GM23338 (cell line): ENCODE results near the gene RGL1. TPM values are rescaled to one million over a fixed set of nuclear protein-coding genes. Genes with fewer than 3 reads are reported as not detected.

ENCODE experiments used
- ATAC-seq: fragments of 200-7000 bp; cut with Tn5 transposase; 3 replicates; pipeline ENCODE4 v1.9.1; 2020
- DNase-seq: peaks from one replicate; pipeline ENCODE4 v3.0.0-alpha.2; 2015; ENCODE audit warnings: low spot score
- H2AFZ ChIP-seq: fragments of 200-600 bp; sonication (generic); 2 replicates; pipeline ENCODE4 v1.8.0; 2016; ENCODE audit warnings: antibody characterized with exemption, mild to moderate bottlenecking, moderate library complexity
- H3F3A ChIP-seq: fragments of 200-600 bp; sonication (generic); replicated peaks from 2 replicates; pipeline ENCODE4 v1.8.0; 2017; ENCODE audit warnings: antibody characterized with exemption, mixed run types, low read depth
- H3K27ac ChIP-seq: fragments of 200-600 bp; sonication (generic); 2 replicates; pipeline ENCODE4 v1.6.1; 2016; ENCODE audit warnings: low read depth
- H3K27me3 ChIP-seq: fragments of 200-600 bp; sonication (generic); 2 replicates; pipeline ENCODE4 v1.8.0; 2016; ENCODE audit warnings: mild to moderate bottlenecking, mixed run types, moderate library complexity; ENCODE audit not compliant: insufficient read depth
- H3K36me3 ChIP-seq: fragments of 200-600 bp; sonication (generic); 2 replicates; pipeline ENCODE4 v1.8.0; 2016; ENCODE audit warnings: mild to moderate bottlenecking; ENCODE audit not compliant: insufficient read depth
- H3K4me1 ChIP-seq: fragments of 200-600 bp; sonication (generic); 2 replicates; pipeline ENCODE4 v1.8.0; 2016; ENCODE audit warnings: mild to moderate bottlenecking, moderate library complexity; ENCODE audit not compliant: insufficient read depth
- H3K4me2 ChIP-seq: fragments of 200-600 bp; sonication (generic); 2 replicates; pipeline ENCODE4 v1.7.1; 2017; ENCODE audit warnings: mixed run types
- H3K4me3 ChIP-seq: fragments of 200-600 bp; sonication (generic); 2 replicates; pipeline ENCODE4 v1.6.1; 2016; ENCODE audit warnings: mixed run types
- H3K79me2 ChIP-seq: fragments of 200-600 bp; sonication (generic); replicated peaks from 2 replicates; pipeline ENCODE4 v1.8.0; 2017; ENCODE audit warnings: mild to moderate bottlenecking; ENCODE audit not compliant: insufficient read depth
- H3K9me2 ChIP-seq: fragments of 200-600 bp; sonication (generic); 2 replicates; pipeline ENCODE4 v1.8.0; 2017; ENCODE audit not compliant: insufficient read depth
- H4K20me1 ChIP-seq: fragments of 200-600 bp; sonication (generic); replicated peaks from 2 replicates; pipeline ENCODE4 v1.8.0; 2017; ENCODE audit warnings: mild to moderate bottlenecking; ENCODE audit not compliant: insufficient read depth
- H3K27ac Mint-ChIP-seq: 2 replicates; pipeline ENCODE4 v1.8.0; 2020; ENCODE audit warnings: inconsistent platforms, mild to moderate bottlenecking, moderate library complexity, mixed read lengths
- H3K27me3 Mint-ChIP-seq: 3 replicates; pipeline ENCODE4 v1.8.0; 2022; ENCODE audit warnings: low read depth, mild to moderate bottlenecking, moderate library complexity, mixed read lengths, inconsistent platforms; ENCODE audit not compliant: insufficient read depth, poor library complexity
- H3K36me3 Mint-ChIP-seq: 3 replicates; pipeline ENCODE4 v1.8.0; 2021; ENCODE audit warnings: low read depth, mild to moderate bottlenecking, inconsistent platforms, moderate library complexity, mixed read lengths
- H3K4me1 Mint-ChIP-seq: 3 replicates; pipeline ENCODE4 v1.8.0; 2020; ENCODE audit warnings: mild to moderate bottlenecking, inconsistent platforms, mixed read lengths
- H3K4me3 Mint-ChIP-seq: 3 replicates; pipeline ENCODE4 v1.8.0; 2021; ENCODE audit warnings: moderate library complexity, mild to moderate bottlenecking, inconsistent platforms, mixed read lengths
- H3K9me3 Mint-ChIP-seq: 3 replicates; pipeline ENCODE4 v1.8.0; 2020; ENCODE audit warnings: moderate library complexity, mild to moderate bottlenecking, inconsistent platforms, mixed read lengths
- CREB1 ChIP-seq: fragments of 250-450 bp; sonication (Bioruptor Pico); IDR thresholded peaks from 2 replicates; pipeline ENCODE4 v1.5.0; 2020; ENCODE audit warnings: low read depth, mild to moderate bottlenecking, moderate library complexity
- JUNB ChIP-seq: IDR thresholded peaks from one replicate; pipeline ENCODE4 v1.6.1; 2016; ENCODE audit warnings: antibody characterized with exemption; ENCODE audit not compliant: unreplicated experiment
- NANOG ChIP-seq: IDR thresholded peaks from 2 replicates; pipeline ENCODE4 v1.6.1; 2016; ENCODE audit warnings: antibody characterized with exemption, borderline replicate concordance
- POLR2AphosphoS5 ChIP-seq: IDR thresholded peaks from 2 replicates; pipeline ENCODE4 v1.6.1; 2016; ENCODE audit warnings: antibody characterized with exemption, low read depth
- STAT1 ChIP-seq: IDR thresholded peaks from one replicate; pipeline ENCODE4 v1.6.1; 2016; ENCODE audit warnings: antibody characterized with exemption; ENCODE audit not compliant: unreplicated experiment
- ZNF114 ChIP-seq: fragments of 250-450 bp; sonication (Bioruptor Pico); IDR thresholded peaks from 2 replicates; pipeline ENCODE4 v1.5.0; 2020; ENCODE audit warnings: mild to moderate bottlenecking, moderate library complexity
- ZNF331 ChIP-seq: fragments of 250-450 bp; sonication (Bioruptor Pico); IDR thresholded peaks from 2 replicates; pipeline ENCODE4 v1.5.0; 2020; ENCODE audit warnings: low read depth, mild to moderate bottlenecking, moderate library complexity
- polyA plus RNA-seq: library from polyadenylated mRNA; unstranded; fragments of >200 nt; fragmentation: Nextera tagmentation; extraction: Ambion mirVana; gene quantifications from 2 replicates; pipeline ENCODE4 v1.2.1, GENCODE V29; 2016
- total RNA-seq: library from RNA; depleted of rRNA; stranded (reverse); fragments of >200 nt; shearing (Covaris generic); gene quantifications from 2 replicates; pipeline ENCODE4 v1.2.3, GENCODE V29; 2014
- TF ChIP-seq, protein P1 (sequence below): IDR thresholded peaks from one replicate; pipeline ENCODE4 v1.6.1; 2018; ENCODE audit warnings: antibody characterized with exemption; ENCODE audit not compliant: unreplicated experiment
- TF ChIP-seq, protein P2 (sequence below), 2 experiments: fragments of 200-600 bp in 1 of 2; sonication (generic) in 1 of 2; conservative IDR thresholded peaks; 2 replicates each; pipeline versions ENCODE4 v1.5.1 to v1.6.1; 2016 to 2017; ENCODE audit warnings: antibody characterized with exemption in 2 of 2, low read depth in 2 of 2, mild to moderate bottlenecking in 2 of 2, moderate library complexity in 1 of 2
- TF ChIP-seq, protein P3 (sequence below): IDR thresholded peaks from 2 replicates; pipeline ENCODE4 v1.6.1; 2016; ENCODE audit warnings: antibody characterized with exemption

The RGL1 gene
- total and polyA plus RNA-seq, 2 experiments from 2014 or later: 0.91 to 2.6 TPM

DNA sequence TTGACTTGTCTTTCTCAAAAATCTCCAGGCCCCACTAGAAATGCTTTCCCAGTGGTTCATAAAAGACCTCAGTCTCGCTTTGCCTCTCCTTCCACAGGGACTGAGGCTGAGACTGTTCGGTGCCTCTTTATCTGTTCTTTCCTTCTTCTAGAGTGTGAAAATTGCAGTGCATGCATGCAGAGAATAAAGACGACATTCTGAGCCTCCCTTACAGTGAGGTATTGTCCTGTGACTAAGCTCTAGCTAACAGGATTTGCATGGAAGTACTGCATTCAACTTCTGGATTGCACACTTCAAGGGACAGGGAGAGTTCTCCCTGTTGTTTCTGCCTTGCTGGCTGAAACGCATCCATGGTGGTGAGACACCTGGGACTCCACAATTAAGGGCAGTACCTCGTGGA is 163.5 kb downstream of the RGL1 start (continued):
- TF ChIP-seq, protein P1, sequence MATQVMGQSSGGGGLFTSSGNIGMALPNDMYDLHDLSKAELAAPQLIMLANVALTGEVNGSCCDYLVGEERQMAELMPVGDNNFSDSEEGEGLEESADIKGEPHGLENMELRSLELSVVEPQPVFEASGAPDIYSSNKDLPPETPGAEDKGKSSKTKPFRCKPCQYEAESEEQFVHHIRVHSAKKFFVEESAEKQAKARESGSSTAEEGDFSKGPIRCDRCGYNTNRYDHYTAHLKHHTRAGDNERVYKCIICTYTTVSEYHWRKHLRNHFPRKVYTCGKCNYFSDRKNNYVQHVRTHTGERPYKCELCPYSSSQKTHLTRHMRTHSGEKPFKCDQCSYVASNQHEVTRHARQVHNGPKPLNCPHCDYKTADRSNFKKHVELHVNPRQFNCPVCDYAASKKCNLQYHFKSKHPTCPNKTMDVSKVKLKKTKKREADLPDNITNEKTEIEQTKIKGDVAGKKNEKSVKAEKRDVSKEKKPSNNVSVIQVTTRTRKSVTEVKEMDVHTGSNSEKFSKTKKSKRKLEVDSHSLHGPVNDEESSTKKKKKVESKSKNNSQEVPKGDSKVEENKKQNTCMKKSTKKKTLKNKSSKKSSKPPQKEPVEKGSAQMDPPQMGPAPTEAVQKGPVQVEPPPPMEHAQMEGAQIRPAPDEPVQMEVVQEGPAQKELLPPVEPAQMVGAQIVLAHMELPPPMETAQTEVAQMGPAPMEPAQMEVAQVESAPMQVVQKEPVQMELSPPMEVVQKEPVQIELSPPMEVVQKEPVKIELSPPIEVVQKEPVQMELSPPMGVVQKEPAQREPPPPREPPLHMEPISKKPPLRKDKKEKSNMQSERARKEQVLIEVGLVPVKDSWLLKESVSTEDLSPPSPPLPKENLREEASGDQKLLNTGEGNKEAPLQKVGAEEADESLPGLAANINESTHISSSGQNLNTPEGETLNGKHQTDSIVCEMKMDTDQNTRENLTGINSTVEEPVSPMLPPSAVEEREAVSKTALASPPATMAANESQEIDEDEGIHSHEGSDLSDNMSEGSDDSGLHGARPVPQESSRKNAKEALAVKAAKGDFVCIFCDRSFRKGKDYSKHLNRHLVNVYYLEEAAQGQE: no peak
- TF ChIP-seq, protein P2, sequence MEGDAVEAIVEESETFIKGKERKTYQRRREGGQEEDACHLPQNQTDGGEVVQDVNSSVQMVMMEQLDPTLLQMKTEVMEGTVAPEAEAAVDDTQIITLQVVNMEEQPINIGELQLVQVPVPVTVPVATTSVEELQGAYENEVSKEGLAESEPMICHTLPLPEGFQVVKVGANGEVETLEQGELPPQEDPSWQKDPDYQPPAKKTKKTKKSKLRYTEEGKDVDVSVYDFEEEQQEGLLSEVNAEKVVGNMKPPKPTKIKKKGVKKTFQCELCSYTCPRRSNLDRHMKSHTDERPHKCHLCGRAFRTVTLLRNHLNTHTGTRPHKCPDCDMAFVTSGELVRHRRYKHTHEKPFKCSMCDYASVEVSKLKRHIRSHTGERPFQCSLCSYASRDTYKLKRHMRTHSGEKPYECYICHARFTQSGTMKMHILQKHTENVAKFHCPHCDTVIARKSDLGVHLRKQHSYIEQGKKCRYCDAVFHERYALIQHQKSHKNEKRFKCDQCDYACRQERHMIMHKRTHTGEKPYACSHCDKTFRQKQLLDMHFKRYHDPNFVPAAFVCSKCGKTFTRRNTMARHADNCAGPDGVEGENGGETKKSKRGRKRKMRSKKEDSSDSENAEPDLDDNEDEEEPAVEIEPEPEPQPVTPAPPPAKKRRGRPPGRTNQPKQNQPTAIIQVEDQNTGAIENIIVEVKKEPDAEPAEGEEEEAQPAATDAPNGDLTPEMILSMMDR (conservative IDR thresholded peaks at IDR 0.05; ENCODE audit: low read depth in 2 of 2): no peak
- TF ChIP-seq, protein P3, sequence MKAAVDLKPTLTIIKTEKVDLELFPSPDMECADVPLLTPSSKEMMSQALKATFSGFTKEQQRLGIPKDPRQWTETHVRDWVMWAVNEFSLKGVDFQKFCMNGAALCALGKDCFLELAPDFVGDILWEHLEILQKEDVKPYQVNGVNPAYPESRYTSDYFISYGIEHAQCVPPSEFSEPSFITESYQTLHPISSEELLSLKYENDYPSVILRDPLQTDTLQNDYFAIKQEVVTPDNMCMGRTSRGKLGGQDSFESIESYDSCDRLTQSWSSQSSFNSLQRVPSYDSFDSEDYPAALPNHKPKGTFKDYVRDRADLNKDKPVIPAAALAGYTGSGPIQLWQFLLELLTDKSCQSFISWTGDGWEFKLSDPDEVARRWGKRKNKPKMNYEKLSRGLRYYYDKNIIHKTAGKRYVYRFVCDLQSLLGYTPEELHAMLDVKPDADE: no peak
- no peak for TF ChIP-seq POLR2AphosphoS5
- no peak for TF ChIP-seq CREB1 (CRISPR knock-in tag)
- TF ChIP-seq NANOG: no peak
- TF ChIP-seq JUNB: no peak

DNA sequence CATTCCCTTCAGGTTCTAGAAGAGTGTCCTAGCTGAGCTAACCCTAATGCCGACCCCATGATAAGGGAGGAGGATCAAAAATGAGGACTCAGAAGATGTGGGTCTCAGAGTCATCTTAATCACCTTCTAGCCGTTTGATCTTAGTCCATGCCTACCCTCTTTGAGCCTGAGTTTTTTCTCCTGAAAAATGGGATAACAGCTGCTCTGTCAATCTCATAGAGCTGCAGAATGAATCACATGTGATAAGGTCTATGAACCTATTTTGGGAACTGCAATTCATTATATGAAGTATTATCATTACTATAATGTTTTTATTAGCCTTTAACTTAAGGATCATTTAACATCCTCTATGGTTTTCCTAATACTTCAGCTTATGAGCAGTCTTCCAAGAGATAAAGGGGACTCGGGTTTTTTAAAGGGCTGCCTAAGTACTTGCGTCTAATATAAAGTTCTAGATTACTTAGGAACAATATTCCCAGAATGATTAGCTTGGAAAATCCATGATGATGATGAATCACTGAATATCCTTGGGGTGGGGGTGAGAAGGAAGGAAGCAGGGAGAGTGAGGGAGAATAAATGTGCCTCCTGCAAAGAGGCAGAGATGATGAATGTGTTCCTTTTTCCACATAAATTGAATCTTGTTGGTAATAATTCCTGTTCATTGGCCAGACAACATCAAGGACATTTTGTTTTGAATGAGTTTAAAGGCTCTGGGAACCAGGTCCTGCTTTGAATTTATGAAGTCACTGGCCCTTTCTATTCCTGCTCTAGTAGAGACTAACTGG is 165.8 kb downstream of the RGL1 start:
- Histone ChIP-seq H3K9me2 (peaks cover 9% of the 10 kb centered on the region), H3F3A (no peaks in the 10 kb centered on the region), H3K36me3 (no peaks in the 10 kb centered on the region), H3K4me1 (no peaks in the 10 kb centered on the region), H3K27me3 (no peaks in the 10 kb centered on the region), H3K4me2 (no peak overlapping the region), H4K20me1 (no peaks in the 10 kb centered on the region), H3K79me2 (no peaks in the 10 kb centered on the region), H3K27ac (no peak overlapping the region), H3K4me3 (no peak overlapping the region), H2AFZ (no peak overlapping the region)
- Mint-ChIP-seq H3K27me3 (peaks cover 2% of the 10 kb centered on the region), H3K4me3 (no peak overlapping the region), H3K4me1 (peaks cover 1% of the 10 kb centered on the region; the same call in 1 of the 3 replicates), H3K27ac (no peak overlapping the region), H3K9me3 (no peaks in the 10 kb centered on the region), H3K36me3 (no peaks in the 10 kb centered on the region)
- ATAC-seq (no peak), DNase-seq (no peak)
- TF ChIP-seq, protein P3: no peak
- no peak for TF ChIP-seq JUNB
- no peak for TF ChIP-seq POLR2AphosphoS5
- no peak for TF ChIP-seq ZNF114
- TF ChIP-seq, protein P1: no peak
- no peak for TF ChIP-seq STAT1
- no peak for TF ChIP-seq NANOG
- no peak for TF ChIP-seq ZNF331
- no peak for TF ChIP-seq CREB1 (CRISPR knock-in tag)
